ENCODE results near the gene RALGAPA2. TPM values are rescaled to one million over a fixed set of nuclear protein-coding genes. Genes with fewer than 3 reads are reported as not detected.

RALGAPA2 gene
- total and polyA plus RNA-seq, 2 donors (not counting 3 experiments of a cell fraction or from before 2014, with no cell fraction given): 10.0 to 46.8 TPM

- no peak for FAIRE-seq
- Histone ChIP-seq H2AFZ (ENCODE audit: low read depth, low read length) (no peak overlapping the region), H3K4me1 (ENCODE audit: control insufficient read depth, extremely low read depth, insufficient read depth, low read length) (no peaks in the 10 kb centered on the region), H3K27me3 (ENCODE audit: control insufficient read depth in 2 of 2, insufficient read depth in 2 of 2, low read length in 2 of 2) (no peaks in the 10 kb centered on the region), H3K9me3 (replicated peaks; ENCODE audit: control insufficient read depth, insufficient read depth, low read length) (no peaks in the 10 kb centered on the region), H3K36me3 (ENCODE audit: control insufficient read depth in 2 of 2, extremely low read depth in 1 of 2, insufficient read depth in 2 of 2, low read length in 2 of 2) (peaks cover 10 to 19% of the 10 kb centered on the region in 2 experiments), H3K79me2 (ENCODE audit: control insufficient read depth, insufficient read depth, low read length) (no peaks in the 10 kb centered on the region), H4K20me1 (replicated peaks; ENCODE audit: control insufficient read depth, extremely low read depth, insufficient read depth, low read length) (no peaks in the 10 kb centered on the region), H3K9ac (replicated peaks; ENCODE audit: extremely low read depth, insufficient read depth, low read length) (no peak overlapping the region), H3K27ac (ENCODE audit: insufficient read depth, low read depth, low read length) (no peak overlapping the region), H3K9me1 (replicated peaks; ENCODE audit: control insufficient read depth, extremely low read depth, insufficient read depth, low read length) (no peaks in the 10 kb centered on the region), H3K4me2 (ENCODE audit: insufficient read depth, low read length) (no peak overlapping the region), H3K4me3 (replicated peaks in 1 of 3; ENCODE audit: insufficient read depth in 1 of 3, low read depth in 1 of 3, low read length in 3 of 3) (no peak overlapping the region)
- CTCF ChIA-PET: no interaction called here
- POLR2A ChIA-PET: no interaction called here
- no peak for TF ChIP-seq FOS (IDR thresholded peaks at IDR 0.05; ENCODE audit: borderline replicate concordance, insufficient read depth, low read length)
- no peak for TF ChIP-seq MAX (IDR thresholded peaks at IDR 0.05; ENCODE audit: insufficient read depth, insufficient read length)
- no peak for TF ChIP-seq POLR2A (IDR thresholded peaks at IDR 0.05; ENCODE audit: low read depth, low read length)
- TF ChIP-seq MYC (IDR thresholded peaks at IDR 0.05; ENCODE audit: low read depth, low read length): no peak
- no peak for TF ChIP-seq POLR2AphosphoS5 (IDR thresholded peaks at IDR 0.05; ENCODE audit: insufficient read depth, low read depth, low read length)
- no peak for TF ChIP-seq CTCF (IDR thresholded peaks at IDR 0.05; ENCODE audit: extremely low read depth in 1 of 2, insufficient read depth in 1 of 2, low read depth in 1 of 2, low read length in 2 of 2)
- no peak for TF ChIP-seq JUN (IDR thresholded peaks at IDR 0.05; ENCODE audit: borderline replicate concordance, insufficient read depth, insufficient read length, low read depth)
- TF ChIP-seq GATA2 (IDR thresholded peaks at IDR 0.05; ENCODE audit: insufficient read depth, insufficient read length, low read depth, low read length): no peak
- TF ChIP-seq EZH2 (IDR thresholded peaks at IDR 0.05; ENCODE audit: borderline replicate concordance, low read depth, low read length, severe bottlenecking): no peak
- no TSS peak for BruUV-seq (replicated peaks)
- no peak for DNase-seq (ENCODE audit: low read depth, low spot score)
- dilution Hi-C loops (cut with MboI; ENCODE audit: extremely low pct_ligation_motif_present, low sequenced_read_pairs): no loop called here
- intact Hi-C loops (cut with micrococcal nuclease): no loop called here
Observed at GRCh38 chr20:20637998-20638725, 74.3 kb downstream of the RALGAPA2 start.

Data from endothelial cell of umbilical vein (primary cell).